Right ventricle myocardium inferior (tissue), 1 donor: ENCODE data around the gene GBE1. TPM values are rescaled to one million over a fixed set of nuclear protein-coding genes. Genes with fewer than 3 reads are reported as not detected.
"Not testable (repeated sequence)": the region's sequence is repeated elsewhere in the genome, so short reads cannot be mapped to it uniquely, and the experiment has no call there.

Source experiments
- ATAC-seq: fragments of 200-7000 bp; cut with Tn5 transposase; one replicate; pipeline ENCODE4 v1.9.1; 2020; ENCODE audit warnings: mild to moderate bottlenecking, moderate library complexity
- DNase-seq: peaks from one replicate; pipeline ENCODE4 v3.0.0; 2021; ENCODE audit errors: missing footprints
- intact Hi-C: fragments of 100-400 bp; cut with DNase I; formaldehyde crosslinking; loops from one replicate; pipeline ENCODE4 v1.11.0; 2022
- long read RNA-seq: library from polyadenylated mRNA; unstranded; transcript quantifications from one replicate; pipeline ENCODE4 v2.0.0, GENCODE V29; 2021
- total RNA-seq: library from RNA; stranded (reverse); fragmentation: NEBNext Ultra II Directional; extraction: Animal tissue kit (Norgen Biotek cat#: 25700); gene quantifications from one replicate; pipeline ENCODE4 v1.2.1, GENCODE V29; 2021
- donor health status: DM: no; HTN: yes; CAD: no; lungs with severe emphysema.

Gene GBE1
- 88.6 TPM for total RNA-seq
- long read RNA-seq, transcript GBE1-201 (16 exons, 3,461 nt) = major isoform, 150 of 158 reads
- long read RNA-seq, partial matches to known transcripts = 3 of 158 reads
- long read RNA-seq, other reads (novel, unspliced or antisense) = 5 of 158 reads

DNA sequence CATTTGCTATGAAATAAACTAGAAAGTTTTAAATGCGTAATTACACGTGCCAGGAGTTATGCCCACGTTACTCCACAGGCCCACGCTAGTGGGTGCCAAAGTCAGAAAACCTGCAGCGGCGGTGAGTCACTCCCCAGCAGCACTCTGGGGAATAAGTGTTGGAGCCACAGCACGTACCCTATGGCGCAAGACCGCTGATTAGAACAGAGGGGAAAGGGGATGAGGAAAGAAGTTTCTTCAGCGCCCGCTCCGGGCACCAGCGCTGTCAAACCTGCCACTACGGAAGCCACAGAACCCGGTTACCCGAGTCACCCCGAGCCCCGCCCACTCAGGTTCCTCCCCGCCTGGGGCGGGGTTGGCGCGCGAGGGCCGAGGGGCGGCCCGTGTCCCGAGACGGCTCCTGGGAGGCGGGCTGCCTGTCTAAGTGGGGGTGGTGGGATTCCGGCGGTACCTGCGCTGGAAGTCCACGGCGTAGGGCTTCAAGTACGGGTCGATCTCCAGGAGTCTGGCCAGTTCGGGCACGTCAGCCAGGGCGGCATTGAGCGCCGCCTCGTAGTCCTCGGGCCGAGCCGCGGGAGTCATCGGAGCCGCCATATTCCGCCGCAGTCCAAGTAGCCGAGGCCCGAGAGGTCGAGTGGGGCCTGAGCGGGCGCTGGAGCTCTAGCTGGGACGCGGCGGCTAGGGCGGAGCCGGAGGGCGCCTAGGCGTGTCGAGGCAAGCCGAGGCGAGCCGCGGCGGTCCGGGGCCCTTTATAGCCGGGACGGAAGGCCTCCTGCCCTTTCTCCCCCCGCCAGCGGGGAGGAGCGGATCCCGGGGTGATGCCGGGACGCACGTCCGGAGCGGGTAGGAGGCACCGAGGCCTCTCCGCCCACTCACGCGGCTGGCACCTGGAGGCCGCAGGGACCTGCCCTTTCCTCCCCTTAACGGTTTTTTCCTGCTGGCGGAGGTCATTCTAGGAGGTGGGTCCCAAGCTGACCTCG is at the start of gene GBE1:
Gene GBE1 (minus strand): TSS at position 722 of the 980 bp plus-strand sequence. CDS start 128 bp downstream, at position 594.
- ATAC-seq (peak; percentile 94), DNase-seq (peak; percentile 96)
- intact Hi-C loops = loop anchor here (2.0 to 5.0 kb wide), 5 partner anchors 30 to 101 kb away; no protein-coding TSS in a partner anchor

- no peak for DNase-seq
- ATAC-seq = no peak
- intact Hi-C loops = no loop called here
These were observed 47.5 kb upstream of the GBE1 start for GRCh38 chr3:81808900-81809299.

GRCh38 chr3:81799403-81799802 is 38.0 kb upstream of the GBE1 start:
- ATAC-seq = no peak
- DNase-seq = no peak
- intact Hi-C loops = no loop called here

DNA sequence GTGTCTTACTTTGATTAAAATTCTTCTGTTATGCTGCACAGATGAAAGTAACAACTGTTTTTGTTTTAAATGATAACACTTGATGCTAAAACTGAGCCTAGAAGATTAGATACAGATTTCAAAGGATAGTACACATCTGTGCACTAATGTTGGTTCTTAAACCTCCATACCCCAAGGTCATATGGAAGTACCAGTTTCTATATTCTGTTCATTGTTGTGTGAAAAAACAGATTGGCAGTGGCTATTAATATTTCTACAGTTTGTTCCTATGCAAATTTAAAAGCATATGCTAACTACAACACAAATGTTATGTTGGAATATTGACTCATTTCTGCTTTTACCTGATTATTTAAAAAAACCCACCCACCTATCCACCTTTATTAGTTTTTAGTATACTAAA is 32.0 kb upstream of the GBE1 start:
- intact Hi-C loops = loop anchor here (5.0 kb wide), 1 partner anchor 49 kb away; no protein-coding TSS in a partner anchor
- no peak for ATAC-seq
- DNase-seq = no peak

DNA sequence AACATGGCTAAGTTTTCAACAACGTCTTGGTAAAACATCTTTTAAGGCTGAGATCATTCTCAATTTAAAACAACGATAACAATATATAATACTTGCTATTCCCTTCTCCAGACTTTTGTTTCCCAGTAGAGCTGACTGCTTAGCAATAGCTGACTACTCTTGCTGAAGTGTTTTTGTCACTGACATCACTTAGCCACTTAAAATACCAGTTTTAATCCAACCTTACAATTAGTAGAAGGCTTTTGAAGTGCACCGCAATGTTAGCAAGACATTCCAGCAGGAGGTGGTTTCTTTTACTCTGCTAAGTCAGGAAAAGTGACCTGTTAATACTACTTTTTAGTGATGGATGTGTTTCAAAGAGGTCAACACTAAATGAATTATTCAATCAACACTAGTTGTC is 28.7 kb upstream of the GBE1 start:
- DNase-seq = no peak
- intact Hi-C loops = loop anchor here (1.0 to 5.0 kb wide), 3 partner anchors 29 to 52 kb away; partner anchors contain the start of gene GBE1
- ATAC-seq = peak; percentile 74

DNA sequence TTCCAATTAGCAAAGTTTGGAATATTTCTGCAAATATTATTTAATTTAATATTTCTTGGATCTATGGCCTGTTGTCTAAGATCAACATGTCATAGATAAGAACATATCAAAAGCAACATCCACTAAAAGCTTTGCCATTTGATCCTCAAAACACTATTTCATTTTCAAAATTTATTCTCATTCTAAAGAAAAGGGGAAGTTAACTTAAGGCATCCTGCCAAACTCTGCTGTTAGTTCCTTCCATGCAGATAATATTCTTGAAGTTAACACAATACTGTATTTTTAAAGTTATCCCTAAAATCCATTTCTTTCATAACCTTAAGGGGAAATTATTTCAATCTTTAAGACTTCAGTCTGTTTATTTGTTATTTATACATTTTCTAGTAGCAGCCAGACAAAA is 28.2 kb upstream of the GBE1 start:
- no peak for ATAC-seq
- no peak for DNase-seq
- intact Hi-C loops = loop anchor here (1.0 to 5.0 kb wide), 3 partner anchors 29 to 53 kb away; partner anchors contain the start of gene GBE1

DNA sequence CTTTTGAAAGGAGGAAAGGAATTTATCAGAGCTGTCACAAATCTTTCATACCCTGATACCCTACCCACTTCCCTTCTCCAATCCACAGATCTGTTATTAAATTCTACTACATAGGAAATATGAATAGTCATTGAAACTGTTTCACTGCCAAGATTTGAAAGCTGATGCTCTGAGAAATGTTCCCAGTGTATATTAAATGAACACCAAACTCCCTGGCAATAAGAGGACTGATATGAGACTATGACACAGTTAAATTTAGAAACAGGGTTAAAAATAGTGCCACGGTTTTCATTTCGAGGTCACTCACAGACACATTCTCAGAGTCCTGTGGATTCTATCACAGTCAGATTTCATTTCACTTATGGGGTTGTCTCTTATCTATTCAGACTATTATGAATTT is 27.2 kb upstream of the GBE1 start:
- DNase-seq (no peak), ATAC-seq (peak; percentile 83)
- intact Hi-C loops = no loop called here

- no peak for ATAC-seq
- DNase-seq = no peak
- intact Hi-C loops = no loop called here
These were observed 26.6 kb upstream of the GBE1 start for GRCh38 chr3:81788044-81788443.

GRCh38 chr3:81782585-81782984 is 21.1 kb upstream of the GBE1 start:
- intact Hi-C loops = no loop called here

DNA sequence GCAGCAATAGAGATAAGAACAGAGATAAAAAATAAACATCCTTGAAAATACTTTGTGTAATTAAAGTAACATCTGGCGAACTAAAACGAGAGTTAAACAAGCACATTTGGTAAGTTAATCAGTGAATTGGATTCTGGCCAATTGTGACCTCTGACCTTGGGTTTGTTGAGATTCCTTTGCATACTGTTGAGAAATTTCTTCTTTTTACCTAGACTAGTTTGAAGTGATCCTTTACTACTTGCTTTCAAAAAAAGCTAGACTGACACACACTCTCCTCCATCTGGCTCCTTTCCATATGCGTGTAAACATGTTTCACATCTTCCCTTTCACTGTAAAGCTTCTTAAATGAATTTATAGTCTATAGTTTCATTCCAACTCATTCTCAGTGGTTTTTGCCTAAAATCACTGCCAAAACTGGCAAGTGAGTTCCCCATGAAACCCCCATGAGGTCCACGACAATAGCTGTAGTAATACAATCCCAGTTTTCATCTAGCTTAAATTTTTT is 17.3 kb upstream of the GBE1 start:
- intact Hi-C loops = no loop called here
- no peak for DNase-seq
- ATAC-seq = no peak

More at GRCh38 chr3:81782585-81782984, 21.1 kb upstream of the GBE1 start:
- DNase-seq (no peak), ATAC-seq (no peak)

- DNase-seq (no peak), ATAC-seq (no peak)
- intact Hi-C loops = no loop called here
These were observed 15.2 kb upstream of the GBE1 start for GRCh38 chr3:81776643-81777042.

DNA sequence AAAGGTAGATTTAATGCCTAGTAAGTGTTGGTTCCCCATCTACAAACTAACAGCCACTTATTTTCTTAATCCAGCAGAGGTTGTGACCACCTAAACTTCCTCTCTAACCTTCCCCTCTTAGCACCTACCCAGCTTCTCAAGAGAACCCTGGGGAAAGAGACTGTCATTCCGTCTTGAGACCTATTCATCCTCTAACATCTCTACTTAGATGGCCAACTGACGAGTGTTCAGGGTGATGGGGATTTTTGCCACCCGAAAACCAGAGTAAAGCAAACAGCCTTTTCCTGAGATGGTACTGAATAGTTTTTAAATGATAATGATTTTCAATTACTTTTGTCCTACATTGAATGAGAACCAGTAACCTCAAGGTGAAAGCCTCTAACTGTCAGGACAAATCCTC is 9.3 kb upstream of the GBE1 start:
- ATAC-seq (no peak), DNase-seq (no peak)
- intact Hi-C loops = no loop called here

DNA sequence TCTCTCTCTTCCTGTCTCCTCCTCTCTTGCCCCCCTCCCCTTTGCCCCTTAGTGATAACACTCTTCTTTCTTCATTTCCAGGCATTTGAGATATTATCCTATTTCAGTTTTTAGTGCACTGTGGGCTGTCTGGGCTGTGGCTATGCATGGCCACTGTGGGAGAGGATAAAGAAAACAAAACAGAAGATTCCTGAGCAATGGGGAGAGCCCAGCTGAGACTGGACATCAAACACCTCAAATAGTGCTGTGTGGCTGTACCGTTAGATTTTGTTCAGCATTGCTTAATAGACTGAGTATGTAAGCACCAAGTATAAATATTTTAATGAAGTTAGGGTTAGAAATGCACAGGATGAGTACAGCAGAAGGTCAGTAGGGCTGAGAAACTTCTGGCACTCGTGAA is 7.9 kb upstream of the GBE1 start:
- ATAC-seq = no peak
- intact Hi-C loops = no loop called here

GRCh38 chr3:81767250-81767859 is 5.9 kb upstream of the GBE1 start:
- ATAC-seq, intact Hi-C loops, DNase-seq: not testable (repeated sequence)

More for the DNA sequence above, 7.9 kb upstream of the GBE1 start:
- DNase-seq = no peak

DNA sequence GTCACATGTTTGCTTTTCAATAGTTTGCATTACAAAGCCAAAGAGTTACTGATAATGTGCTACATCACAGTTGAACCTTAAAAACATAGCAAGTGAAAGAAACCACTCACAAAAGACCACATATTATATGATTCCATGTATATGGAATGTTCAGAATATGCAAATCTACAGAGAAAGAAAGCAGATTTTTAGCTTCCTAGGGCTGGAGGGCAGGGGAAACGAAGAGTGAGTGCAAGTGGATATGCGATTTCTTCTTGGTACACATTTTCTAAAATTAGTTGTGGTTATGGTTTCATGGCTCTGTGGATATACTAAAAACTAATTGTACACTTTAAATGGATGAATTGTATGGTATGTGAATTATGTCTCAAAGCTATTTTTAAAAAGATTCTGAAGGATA is 4.0 kb upstream of the GBE1 start:
- ATAC-seq (no peak), DNase-seq (no peak)
- intact Hi-C loops = no loop called here

GRCh38 chr3:81764665-81765064 is 3.2 kb upstream of the GBE1 start:
- intact Hi-C loops = loop anchor here (5.0 kb wide), 3 partner anchors 47 to 98 kb away; no protein-coding TSS in a partner anchor
- ATAC-seq (no peak), DNase-seq (no peak)

- intact Hi-C loops = loop anchor here (5.0 kb wide), 3 partner anchors 47 to 98 kb away; no protein-coding TSS in a partner anchor
- DNase-seq (no peak), ATAC-seq (no peak)
These were observed 2.6 kb upstream of the GBE1 start for GRCh38 chr3:81764002-81764401.

DNA sequence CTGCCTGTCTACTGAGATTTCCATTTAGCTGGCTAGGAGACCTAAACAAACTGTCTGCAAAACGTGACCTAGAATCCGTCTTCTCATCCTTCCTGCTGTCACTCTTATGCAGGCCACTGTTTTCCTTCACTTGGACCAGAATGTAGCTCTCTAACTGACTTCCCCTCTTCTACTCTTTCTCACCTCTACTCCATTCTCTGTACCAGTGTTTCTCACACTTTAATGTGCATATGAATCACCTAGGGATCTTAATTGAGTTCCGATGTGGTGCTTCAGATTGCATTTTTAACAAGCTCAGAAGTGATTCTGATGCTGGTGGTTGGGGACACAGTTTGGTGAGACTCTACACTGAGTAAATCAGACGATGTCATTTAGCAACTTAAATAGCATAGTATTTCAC is 1.6 kb upstream of the GBE1 start:
- DNase-seq (no peak), ATAC-seq (no peak)
- intact Hi-C loops = loop anchor here (5.0 kb wide), 3 partner anchors 46 to 99 kb away; no protein-coding TSS in a partner anchor
